ENCODE results near the gene TSPAN7. TPM values are rescaled to one million over a fixed set of nuclear protein-coding genes. Genes with fewer than 3 reads are reported as not detected.

TSPAN7 gene
- total and polyA plus RNA-seq, 2 of the 4 experiments (the other 2 are of a cell fraction) = not detected

GRCh38 chrX:38563030-38563429 lies 1.7 kb downstream of the TSPAN7 start:
- Histone ChIP-seq H3K4me2 (ENCODE audit: low read depth, low read length) (no peak overlapping the region), H4K91ac (ENCODE audit: insufficient read depth, low read depth, low read length) (no peak overlapping the region), H2BK5ac (ENCODE audit: low read depth, low read length, poor library complexity, severe bottlenecking) (no peak overlapping the region), H3K79me1 (ENCODE audit: low read depth in 1 of 2, low read length in 2 of 2) (no peaks in the 10 kb centered on the region), H3K23ac (ENCODE audit: low read depth, low read length) (no peak overlapping the region), H3K14ac (replicated peaks; ENCODE audit: low read depth, low read length) (no peak overlapping the region), H3K9me1 (ENCODE audit: insufficient read depth, low read length) (no peaks in the 10 kb centered on the region), H3K4me3 (ENCODE audit: insufficient read depth, low read depth, low read length) (no peak overlapping the region), H2BK20ac (ENCODE audit: low read depth, low read length) (no peak overlapping the region), H2AK9ac (replicated peaks; ENCODE audit: low read depth, low read length, poor library complexity) (no peak overlapping the region), H3K27ac (ENCODE audit: insufficient read depth, low read length) (no peak overlapping the region), H3K4ac (ENCODE audit: low read depth, low read length) (no peak overlapping the region), H4K8ac (ENCODE audit: low read depth in 2 of 2, low read length in 2 of 2) (no peak overlapping the region), H3K9me3 (ENCODE audit: control insufficient read depth, insufficient read depth, low read length) (no peaks in the 10 kb centered on the region), H2AFZ (replicated peaks; ENCODE audit: low read length, poor library complexity) (no peak overlapping the region), H4K20me1 (ENCODE audit: insufficient read depth, low read length) (no peaks in the 10 kb centered on the region), H3K56ac (ENCODE audit: extremely low read depth, insufficient read depth, low read length) (no peak overlapping the region), H3K36me3 (ENCODE audit: control insufficient read depth, insufficient read depth, low read length) (no peaks in the 10 kb centered on the region), H3K4me1 (ENCODE audit: control insufficient read depth, insufficient read depth, low read length) (no peaks in the 10 kb centered on the region), H3K9ac (ENCODE audit: low read depth, low read length) (no peak overlapping the region), H3K18ac (ENCODE audit: low read depth, low read length) (no peak overlapping the region), H2BK120ac (ENCODE audit: low read depth, low read length) (no peak overlapping the region), H3K27me3 (ENCODE audit: control insufficient read depth, insufficient read depth, low read length) (no peaks in the 10 kb centered on the region; the same call in 1 of the 2 replicates), H2BK15ac (ENCODE audit: low read depth, low read length) (no peak overlapping the region), H2AK5ac (ENCODE audit: low read depth, low read length) (no peak overlapping the region), H4K5ac (ENCODE audit: low read depth, low read length) (no peak overlapping the region)
- ATAC-seq (ENCODE audit: low read depth) = no peak
- TF ChIP-seq CEBPB (IDR thresholded peaks at IDR 0.05; ENCODE audit: low read depth, low read length) = no peak
- no peak for TF ChIP-seq RAD21 (IDR thresholded peaks at IDR 0.05; ENCODE audit: low read length)
- TF ChIP-seq BHLHE40 (IDR thresholded peaks at IDR 0.05; ENCODE audit: low read depth, low read length) = no peak
- TF ChIP-seq NFE2L2 (IDR thresholded peaks at IDR 0.05; ENCODE audit: low read depth, low read length) = no peak
- TF ChIP-seq SMC3 (IDR thresholded peaks at IDR 0.05; ENCODE audit: low read depth, low read length) = no peak
- TF ChIP-seq POLR2A (IDR thresholded peaks at IDR 0.05; ENCODE audit: low read depth, low read length) = no peak
- TF ChIP-seq FOS (IDR thresholded peaks at IDR 0.05; ENCODE audit: low read depth, low read length) = no peak
- TF ChIP-seq USF2 (IDR thresholded peaks at IDR 0.05; ENCODE audit: low read depth, low read length) = no peak
- TF ChIP-seq MAZ (IDR thresholded peaks at IDR 0.05; ENCODE audit: borderline replicate concordance, low read depth, low read length) = no peak
- no peak for TF ChIP-seq MAFK (IDR thresholded peaks at IDR 0.05; ENCODE audit: low read depth, low read length)
- no peak for TF ChIP-seq CHD1 (IDR thresholded peaks at IDR 0.05; ENCODE audit: low read depth, low read length)
- TF ChIP-seq ELK1 (IDR thresholded peaks at IDR 0.05; ENCODE audit: borderline replicate concordance, low read depth, low read length) = no peak
- no peak for TF ChIP-seq RFX5 (IDR thresholded peaks at IDR 0.05; ENCODE audit: low read depth, low read length)
- TF ChIP-seq CTCF (conservative IDR thresholded peaks at IDR 0.05; ENCODE audit: low read depth, low read length) = no peak
- no peak for TF ChIP-seq MXI1 (IDR thresholded peaks at IDR 0.05; ENCODE audit: borderline replicate concordance, low read depth, low read length)
- no peak for TF ChIP-seq RCOR1 (IDR thresholded peaks at IDR 0.05; ENCODE audit: insufficient replicate concordance, low read length)
- in situ Hi-C loops (cut with MboI; ENCODE audit: low sequenced_read_pairs) (no loop called here), dilution Hi-C loops (cut with HindIII; ENCODE audit: low sequenced_read_pairs, unreplicated experiment) (no loop called here), intact Hi-C loops (cut with micrococcal nuclease) (no loop called here)
- no peak for DNase-seq
- BruUV-seq (replicated peaks) = no TSS peak
- ChIA-PET POLR2A (ENCODE audit: unreplicated experiment) (no interaction called here), CTCF (no interaction called here)
- WGBS, 2 experiments (ENCODE audit: extremely low coverage in 2 of 2, insufficient read length in 1 of 2) = no CpG with 5 or more reads among the region's 5 CpGs

Measured in IMR-90 (cell line).